HEK293T (cell line): ENCODE measurements around the gene USP5.

Experiments used
- ARNT ChIP-seq: fragments of 450-650 bp; IDR thresholded peaks from 2 replicates; pipeline ENCODE4 v1.6.1; 2017; ENCODE audit warnings: mild to moderate bottlenecking
- BHLHE40 ChIP-seq: fragments of 450-650 bp; IDR thresholded peaks from 2 replicates; pipeline ENCODE4 v1.6.1; 2016; ENCODE audit warnings: mild to moderate bottlenecking, moderate library complexity, borderline replicate concordance
- CTBP1 ChIP-seq: fragments of 450-650 bp; IDR thresholded peaks from 2 replicates; pipeline ENCODE4 v1.6.1; 2016; ENCODE audit warnings: borderline replicate concordance
- FOXA1 ChIP-seq: fragments of 450-650 bp; IDR thresholded peaks from 2 replicates; pipeline ENCODE4 v1.6.1; 2016; ENCODE audit warnings: mild to moderate bottlenecking
- HDGF ChIP-seq: fragments of 450-650 bp; IDR thresholded peaks from 2 replicates; pipeline ENCODE4 v1.6.1; 2017; ENCODE audit warnings: antibody characterized with exemption, borderline replicate concordance
- LEF1 ChIP-seq: fragments of 450-650 bp; IDR thresholded peaks from 2 replicates; pipeline ENCODE4 v1.6.1; 2017; ENCODE audit warnings: mild to moderate bottlenecking, borderline replicate concordance
- SP1 ChIP-seq: fragments of 450-650 bp; IDR thresholded peaks from 2 replicates; pipeline ENCODE4 v1.6.1; 2017
- SUZ12 ChIP-seq: fragments of 450-650 bp; IDR thresholded peaks from 2 replicates; pipeline ENCODE4 v1.6.1; 2016; ENCODE audit warnings: mild to moderate bottlenecking

GRCh38 chr12:6866163-6866919, 14.4 kb downstream of the USP5 start:
- no peak for TF ChIP-seq CTBP1
- no peak for TF ChIP-seq SP1
- TF ChIP-seq FOXA1: no peak
- no peak for TF ChIP-seq SUZ12
- no peak for TF ChIP-seq ARNT
- TF ChIP-seq HDGF: no peak
- no peak for TF ChIP-seq LEF1
- TF ChIP-seq BHLHE40: no peak
